HTERT RPE-1 (cell line): Measurements from ENCODE around the gene HOXA3.

Experiments
- in situ Hi-C: fragments of 300-500 bp; cut with MboI; formaldehyde crosslinking; loops from 4 replicates; pipeline ENCODE4 v1.14.3; 2020; ENCODE audit warnings: low sequenced_read_pairs

Gene HOXA3

DNA sequence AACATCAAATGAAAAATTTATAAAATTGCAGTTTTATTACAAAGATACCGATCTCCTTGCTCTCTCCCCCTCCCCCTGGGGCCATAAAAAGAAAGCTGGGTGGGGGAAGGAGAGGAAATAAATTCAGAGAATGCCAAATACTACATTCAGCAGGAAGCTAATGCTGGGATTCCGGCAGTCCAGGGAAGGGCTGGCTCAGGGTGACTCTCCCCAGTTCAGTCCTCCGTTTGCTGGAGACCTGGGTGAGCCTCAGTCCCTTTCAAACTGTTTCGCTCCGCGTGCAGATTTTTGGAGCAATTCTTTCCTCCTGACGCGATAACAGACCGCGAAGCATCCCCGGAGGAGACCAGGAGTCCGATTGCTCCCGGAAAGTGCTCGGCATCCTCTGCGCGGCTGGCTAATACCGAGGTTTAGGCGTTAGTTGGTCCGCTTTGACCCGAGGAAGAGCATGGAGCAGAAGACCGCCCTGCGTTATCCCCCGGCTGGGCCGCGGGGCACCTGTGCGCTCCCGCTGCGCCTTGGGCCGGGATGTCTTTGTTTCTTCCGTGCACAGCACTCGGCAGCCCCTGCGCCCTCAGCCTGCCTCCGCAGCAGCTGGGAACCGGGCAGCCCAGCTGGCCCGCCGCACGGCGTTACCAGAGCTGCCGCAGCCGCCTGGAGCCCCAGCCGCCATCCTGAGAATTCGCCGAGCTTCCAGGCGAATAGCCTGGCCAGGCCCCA is 46.0 kb downstream of the HOXA3 start:
- in situ Hi-C loops = no loop called here

DNA sequence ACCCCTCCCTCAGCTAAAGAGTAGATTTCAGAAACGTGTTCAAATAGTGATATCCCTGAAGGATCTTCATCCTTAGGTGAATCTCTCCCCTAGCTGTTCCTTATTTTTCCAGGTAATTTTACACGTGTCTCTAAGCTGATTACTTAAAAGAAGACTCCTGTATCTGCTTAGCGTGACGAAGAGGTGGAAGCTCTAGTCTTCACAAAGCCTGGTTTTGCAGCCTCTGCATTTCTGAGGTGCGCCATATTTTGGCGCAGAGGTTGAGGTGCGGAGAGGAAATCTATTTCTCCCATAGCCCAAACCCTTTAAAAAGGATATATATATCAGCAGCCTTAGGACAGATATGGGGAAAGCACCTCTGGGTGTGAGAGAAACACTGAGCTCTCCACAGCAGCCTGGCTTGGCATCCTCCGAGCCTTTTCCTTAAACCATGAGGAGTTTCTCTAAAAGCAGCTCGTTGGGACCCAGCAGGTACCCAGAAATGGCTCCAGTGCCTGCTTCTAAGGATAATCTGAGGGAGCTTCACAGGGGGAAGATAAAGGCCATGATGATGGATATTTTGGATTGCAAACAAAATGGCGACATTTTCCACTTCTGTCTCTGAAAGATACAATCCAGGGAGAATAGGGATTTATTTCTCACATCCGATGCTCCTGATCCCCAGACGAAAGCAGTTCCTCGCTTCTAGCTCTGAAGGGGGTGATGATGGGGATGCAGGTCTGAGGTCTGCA is 46.9 kb downstream of the HOXA3 start:
- in situ Hi-C loops = no loop called here

DNA sequence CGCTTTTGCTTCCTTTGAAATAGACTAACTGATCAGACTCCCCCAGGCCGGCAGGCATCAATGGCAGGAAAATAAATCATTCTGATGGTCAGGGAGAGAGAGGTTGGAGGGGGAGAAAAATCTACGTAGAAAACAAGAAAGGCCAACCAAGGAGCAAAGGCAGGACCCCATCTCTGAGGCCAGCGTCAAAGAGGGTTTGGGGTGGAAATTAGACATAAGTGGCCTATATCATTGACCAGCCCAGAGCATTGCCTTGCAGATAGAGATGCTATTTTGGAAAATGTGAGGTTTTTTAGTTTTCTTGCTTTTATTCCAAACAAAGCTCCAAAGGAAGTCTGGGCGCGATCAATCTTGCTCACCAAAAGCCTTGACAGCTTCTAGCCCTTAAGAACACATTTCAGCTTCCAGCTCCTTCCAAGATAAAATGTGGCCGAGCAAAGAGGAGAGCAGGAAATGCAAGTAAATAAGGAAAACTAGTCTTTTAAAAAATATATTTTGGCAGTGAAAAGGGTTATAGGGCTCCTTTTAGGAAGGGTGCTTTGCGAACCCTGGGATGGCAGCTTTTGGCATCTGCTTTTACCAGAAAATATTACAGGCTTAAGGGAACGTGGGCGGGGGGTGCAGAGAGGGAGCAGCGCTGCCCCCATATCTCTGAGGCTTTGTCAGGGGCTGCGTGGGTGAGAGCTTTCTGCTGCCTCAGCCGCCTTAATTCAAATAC is 47.9 kb downstream of the HOXA3 start:
- in situ Hi-C loops = no loop called here

DNA sequence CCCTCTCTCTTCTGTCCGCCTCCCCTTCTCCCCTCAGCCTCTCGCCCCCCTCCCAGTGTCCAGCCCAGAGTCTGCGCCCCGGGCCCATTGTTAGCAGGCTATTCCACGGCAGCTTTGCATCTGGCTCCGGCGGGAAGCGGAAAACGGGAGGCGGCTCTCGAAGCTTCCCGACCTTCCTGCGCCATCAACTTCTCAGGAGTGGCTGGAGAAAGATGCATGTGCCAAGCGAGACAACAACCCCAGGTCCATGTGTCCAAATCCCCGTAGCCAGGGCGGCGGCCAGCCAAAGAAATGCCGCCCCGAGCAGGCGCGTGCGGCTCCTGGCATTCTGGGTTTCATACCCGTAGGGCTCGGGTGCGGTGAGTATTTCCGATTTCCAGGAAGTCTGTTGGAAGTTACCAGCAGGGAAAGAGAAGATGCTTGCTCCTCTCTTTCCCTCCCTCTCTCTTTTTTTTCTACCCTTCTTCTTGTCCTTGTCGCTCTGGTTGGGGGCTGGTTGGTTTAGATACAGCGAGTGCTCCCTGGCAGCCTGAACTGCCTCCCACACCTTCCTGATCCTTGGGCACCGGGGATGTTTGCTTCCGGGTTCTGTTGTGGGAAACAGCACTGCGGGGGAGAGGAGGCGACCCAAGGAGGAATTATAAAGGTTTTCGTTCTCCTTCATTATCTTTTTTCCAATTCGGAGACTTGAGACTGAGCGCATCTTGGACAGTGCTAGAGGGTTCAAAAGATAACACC is 48.7 kb downstream of the HOXA3 start:
- in situ Hi-C loops = no loop called here

DNA sequence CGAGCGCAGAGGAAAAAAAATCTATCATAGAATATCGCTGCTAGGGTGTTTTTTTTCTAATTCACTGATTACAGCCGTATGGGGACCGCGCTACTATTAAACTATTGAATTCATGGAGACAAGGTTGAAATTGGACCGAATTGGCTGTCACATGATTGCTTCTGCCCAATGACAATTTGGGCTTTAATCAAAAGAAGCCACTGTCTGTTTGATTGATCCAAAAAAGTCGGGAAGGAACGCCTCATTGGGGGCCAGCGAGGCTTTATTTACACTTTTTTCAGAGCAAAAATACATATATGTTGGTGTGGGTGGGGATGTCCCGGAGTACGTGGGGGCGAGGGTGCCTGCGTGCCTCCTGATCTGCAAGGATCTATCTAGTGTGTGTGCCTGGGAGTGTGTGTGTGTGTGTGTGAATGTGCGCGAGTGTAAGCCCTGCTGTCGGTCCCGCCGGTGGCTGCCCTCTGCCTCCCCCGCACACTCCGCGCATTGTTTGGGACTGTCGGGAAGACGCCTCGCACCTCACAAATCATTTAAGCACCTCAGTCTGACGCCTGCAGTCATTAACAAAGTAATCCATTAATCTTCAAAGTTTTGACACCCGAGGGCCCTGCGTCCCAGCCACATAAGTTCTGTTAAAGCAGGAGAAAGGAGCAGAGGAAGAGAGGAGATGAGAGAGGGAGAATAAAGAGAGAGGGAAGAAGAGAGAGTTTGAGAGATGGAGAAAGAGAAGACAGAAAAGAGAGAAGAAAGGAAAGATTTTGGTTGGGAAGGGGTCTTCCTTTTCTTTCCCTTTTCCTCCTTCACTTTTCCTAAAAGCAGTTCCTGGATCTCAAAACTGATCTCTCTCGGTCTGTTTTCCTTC is 49.6 kb downstream of the HOXA3 start, which contains the start of gene HOXA2:
HOXA2 (minus strand) TSS at position 103 of the 862 bp plus-strand sequence. CDS start 183 bp downstream, outside the sequence.
- in situ Hi-C loops = no loop called here

DNA sequence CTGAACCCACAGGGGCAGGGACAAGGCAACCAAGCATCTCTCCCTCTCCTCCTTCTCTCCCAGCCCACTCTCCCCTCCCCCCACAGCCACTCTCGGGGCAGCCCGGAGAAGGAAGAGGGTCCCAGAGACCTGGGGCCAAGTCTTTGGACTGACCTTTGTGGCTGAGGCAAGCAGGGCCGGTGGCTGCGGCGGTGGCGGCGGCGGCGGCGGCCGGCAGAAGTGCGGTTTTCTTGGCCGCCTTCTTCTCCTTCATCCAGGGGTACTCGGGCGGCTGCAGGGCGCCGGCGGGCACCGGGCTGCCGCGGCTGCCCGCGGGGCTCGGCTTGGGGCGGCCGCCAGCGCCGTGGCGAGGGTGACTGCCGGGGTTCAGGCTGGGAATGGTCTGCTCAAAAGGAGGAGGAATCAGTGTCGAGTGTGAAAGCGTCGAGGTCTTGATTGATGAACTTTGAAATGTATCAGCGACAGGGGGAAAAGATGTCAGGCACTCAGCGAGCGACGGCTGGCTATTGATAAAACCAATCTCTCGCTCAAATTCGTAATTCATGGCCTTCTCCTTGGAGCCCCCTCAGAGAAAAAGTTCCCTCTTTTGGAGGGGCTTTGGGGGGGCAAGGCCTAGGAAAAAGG is 50.3 kb downstream of the HOXA3 start:
- in situ Hi-C loops = no loop called here

DNA sequence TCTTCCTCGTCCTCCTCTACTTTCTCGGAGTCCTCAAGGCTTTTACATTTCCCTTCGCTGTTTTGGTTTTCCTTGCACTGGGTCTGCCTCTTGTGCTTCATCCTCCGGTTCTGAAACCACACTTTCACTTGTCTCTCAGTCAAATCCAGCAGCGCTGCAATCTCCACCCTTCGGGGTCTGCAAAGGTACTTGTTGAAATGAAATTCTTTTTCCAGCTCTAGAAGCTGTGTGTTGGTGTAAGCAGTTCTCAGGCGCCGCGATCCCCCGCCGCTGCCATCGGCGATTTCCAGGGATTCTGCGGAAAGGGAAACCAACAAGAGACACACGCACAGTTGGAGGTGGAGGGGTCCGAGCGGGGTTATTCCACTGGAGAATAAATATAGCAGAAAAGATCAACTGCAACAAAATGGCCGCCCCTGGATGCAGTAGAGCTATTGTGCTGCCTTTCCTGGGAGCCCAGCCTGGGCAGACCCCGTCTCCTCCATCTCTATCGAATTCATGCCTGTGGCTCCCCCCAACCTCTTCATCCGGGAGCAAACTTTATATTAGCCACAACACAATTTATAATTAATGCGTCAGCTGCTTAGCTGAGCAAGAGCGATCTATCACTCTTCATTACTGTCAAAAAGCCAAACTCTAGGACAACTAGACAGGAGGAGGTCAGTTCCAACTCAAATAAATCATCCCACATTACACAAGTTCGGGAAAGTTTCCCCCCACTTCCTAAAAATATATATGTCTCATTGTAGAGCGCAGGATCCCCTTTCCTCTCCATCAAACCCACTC is 51.0 kb downstream of the HOXA3 start:
- in situ Hi-C loops = no loop called here

DNA sequence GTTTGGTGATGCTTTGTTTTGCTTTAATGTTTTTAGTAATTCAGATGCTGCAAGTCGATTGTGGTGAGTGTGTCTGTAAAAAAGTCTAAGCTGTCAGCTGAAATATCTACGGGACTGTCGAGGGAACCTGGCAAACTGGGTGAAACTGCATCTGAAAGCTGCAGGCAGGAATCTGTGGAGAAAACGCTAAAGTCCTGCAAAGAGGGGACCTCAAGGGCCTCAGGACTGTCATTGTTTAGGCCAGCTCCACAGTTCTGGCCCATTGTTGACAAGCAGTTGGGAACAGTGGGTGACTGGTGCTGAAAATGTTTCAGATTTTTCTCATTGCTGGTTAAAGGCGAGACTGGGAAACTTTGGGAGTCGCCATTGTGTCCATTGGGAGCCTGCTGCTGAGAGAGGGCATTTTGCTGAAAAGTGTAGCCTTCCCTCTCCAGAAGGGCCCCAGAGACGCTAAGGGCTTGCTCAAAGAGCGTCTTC is 51.7 kb downstream of the HOXA3 start:
- in situ Hi-C loops = no loop called here

DNA sequence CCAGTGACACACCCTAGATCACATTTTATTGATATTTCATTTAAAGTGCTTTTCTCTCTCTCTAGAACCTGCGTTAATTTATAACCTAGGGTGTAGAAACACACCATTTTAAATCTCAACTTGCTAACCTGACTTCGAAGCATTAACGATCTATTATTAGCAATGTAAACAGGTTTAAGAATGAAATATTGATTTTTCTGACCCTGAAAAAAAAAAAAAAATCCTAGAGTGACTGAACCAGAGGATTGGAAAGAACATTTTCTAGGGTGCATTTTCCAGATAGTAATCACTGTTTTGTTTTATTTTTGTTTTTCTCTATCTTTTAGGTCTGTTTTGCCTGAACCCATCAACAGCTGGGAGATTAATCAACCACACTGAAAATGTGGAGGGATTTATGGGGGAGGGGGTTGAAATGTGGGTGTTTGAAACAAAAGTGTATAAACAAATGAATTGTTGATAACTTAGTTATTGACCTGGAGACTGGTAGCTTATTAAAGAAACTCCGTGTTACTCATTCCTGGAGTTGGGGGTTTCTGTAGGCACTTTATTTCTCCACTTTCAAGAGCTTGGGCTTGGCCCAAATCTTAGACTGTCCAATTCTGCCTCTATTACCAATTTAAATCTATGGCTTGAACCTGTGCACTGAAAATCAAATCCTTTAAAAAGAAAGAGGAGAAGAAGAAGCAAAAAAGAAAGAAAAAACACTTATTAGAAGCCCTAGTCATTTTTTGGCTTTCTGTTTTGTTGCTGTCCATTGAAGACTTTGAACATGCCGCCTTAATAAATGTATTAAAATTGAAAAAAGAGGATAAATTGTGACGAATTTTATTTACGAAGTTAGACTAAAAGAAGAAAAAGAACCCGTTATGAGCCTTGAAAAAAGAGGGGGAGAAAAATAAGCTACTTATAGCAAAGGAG is 52.7 kb downstream of the HOXA3 start:
- in situ Hi-C loops = no loop called here

DNA sequence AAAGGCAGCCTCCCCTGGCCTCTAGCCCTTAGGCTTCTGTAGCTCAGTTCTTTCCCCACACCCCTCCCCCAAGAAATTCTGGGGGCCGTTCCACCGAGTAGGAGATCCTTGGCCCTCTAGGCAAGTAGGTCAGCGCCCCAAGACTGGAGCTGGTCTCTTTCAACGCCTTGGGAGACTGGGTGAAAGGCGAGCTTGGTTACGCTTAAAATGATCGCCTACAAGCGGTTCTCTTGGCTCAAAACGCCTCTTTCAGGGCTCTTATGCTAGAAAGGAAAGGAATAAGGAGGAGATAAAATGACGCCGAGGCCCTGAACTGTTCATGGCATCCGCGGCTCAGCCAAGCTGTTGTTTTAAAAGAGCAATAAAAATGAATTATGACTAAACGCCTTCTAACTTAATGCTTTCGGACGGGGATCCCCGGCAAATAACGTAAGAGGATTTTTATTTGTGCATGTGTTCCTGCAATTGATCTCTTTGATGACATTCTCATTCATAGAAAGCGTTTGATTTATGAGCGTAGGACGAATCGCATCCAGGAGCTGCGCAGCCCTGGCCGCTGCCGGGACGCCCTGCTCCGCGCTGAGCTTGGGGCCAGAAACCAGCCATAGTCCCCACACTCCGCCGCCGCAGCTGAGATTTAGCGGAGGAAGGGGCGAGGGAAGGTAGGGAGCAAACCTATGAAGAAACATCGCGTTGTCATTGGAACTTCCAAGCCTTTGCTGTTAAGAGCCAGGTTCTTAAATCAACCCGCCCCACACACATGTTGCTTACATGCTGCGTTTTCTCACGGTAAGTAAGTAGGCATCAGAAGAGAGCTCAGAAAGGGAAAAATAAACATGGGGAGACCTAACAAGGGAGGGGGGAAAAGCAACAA is 53.6 kb downstream of the HOXA3 start:
- in situ Hi-C loops = no loop called here

DNA sequence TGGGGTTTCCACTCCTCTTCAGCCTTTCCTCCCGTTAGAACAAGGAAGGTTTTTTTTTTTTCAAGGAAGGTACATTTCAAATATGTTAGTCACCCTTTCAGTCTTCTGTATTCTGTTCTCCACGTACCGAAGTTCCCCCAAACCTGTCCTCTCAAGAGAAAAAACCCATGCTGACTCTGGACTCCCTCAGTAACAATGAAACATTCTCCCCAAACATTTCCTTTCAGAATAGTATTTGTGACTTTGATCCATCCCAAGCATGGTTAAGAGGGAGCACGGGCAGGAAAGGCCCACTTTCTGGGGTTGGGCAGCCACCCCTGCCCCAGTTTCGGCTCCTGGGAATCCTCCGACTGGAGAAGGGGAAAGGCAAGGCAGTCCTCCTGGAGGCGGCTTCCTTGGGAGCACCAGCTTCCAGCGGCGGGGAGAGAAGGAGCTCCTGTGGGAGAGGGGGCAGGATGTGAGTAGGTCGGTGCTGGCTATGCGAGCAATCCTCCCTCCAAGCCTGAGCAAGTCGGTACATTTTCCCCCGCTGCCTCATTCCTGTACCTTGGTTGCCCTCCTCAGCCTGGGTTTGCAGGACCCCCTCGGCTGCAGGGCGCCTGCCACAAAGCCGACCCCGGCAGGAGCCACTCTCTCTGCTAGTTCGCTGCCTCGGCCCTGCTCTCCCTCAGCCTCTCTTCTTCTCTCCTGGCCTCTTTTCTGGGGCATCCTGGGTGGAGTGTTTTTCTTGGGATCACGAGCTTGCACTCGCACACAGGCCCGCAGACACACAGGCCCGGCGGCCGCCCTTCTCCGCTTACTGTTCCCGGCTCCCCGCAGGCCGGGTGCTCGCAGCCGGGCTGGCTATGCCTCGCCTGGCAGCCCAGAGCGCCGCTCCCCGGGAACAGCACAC is 54.5 kb downstream of the HOXA3 start:
- in situ Hi-C loops = no loop called here

DNA sequence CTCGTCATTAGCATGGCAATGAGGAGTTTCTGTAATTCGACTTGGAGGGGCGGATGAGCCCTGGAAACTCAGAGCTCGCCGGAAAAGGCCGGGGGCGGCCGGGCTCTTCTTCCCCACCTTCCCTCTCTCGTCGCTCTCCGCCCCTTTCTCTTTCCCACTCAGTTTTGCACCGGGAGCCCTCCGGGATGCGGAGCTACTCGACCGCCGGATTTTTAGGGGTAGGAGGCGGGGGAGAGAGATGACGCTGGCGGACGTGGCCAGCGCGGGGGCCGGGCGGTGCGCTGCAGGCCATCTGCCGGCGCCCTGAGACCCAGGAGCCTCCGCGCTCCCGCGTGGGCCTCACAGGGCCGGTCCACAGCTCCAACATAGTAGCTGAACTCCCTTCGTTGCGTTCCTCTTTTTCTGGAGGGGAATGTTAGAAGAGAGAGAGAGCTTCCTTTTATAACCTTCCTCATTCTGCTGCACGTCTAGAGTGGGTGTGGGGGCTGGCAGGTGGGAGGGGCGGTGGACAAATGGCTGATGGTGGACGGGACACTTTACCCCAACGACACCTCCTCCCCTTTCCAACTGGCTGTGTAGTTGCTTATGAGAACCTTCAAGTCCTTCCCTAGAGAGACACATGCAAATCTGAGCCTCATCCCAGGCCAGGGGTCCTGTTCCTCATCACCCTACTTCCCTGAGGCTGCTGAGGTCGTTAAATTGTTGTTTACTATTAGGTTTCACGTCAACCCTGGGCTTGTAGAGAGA is 55.4 kb downstream of the HOXA3 start:
- in situ Hi-C loops = no loop called here

DNA sequence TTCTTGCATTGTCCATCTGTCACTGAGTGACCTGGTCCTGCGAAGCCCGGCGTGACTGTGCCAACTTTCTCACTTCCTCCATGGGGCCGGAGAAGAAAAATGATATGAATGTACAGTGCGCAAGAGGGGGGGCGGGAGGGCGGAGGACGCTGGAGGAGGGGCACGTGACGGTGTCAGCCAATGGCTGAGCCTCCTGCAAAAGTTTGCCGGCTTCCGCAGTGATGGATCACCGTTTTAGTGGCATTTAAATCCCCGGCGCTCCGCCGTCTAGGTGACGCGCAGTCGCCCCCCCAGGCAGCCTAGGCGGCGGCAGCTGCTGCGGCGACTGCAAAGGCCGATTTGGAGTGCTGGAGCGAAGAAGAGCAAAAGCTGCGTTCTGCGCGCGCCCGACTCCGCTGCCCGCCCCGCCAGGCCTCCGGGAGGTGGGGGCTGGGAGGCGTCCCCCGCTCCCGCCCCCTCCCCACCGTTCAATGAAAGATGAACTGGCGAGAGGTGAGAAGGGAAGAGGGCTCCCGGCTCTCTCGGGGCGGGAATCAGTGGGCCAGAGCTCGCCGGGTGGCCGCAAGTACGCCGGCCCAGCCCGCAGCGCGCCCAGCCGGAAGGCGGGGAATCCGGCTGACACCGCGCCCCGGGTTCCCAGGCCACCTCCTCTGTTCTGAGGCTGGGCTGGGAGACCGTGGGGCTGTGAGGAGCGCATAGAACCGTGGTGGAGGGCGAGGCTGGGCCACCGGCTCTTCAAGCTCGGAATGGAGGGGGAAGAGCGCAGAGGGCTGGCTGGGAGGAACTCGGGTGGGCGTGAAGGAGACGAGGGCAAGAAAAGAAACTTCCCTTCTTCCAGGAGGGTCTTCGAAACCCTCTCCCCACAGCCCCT is 56.3 kb downstream of the HOXA3 start, which contains the start of gene HOXA1:
HOXA1 (minus strand) TSS at position 104 of the 871 bp plus-strand sequence; CDS start at position 16, 88 bp downstream.
- in situ Hi-C loops = no loop called here
